ENCODE results near the gene AP1S3.
A peak's percentile ranks its signal among the peaks of the same experiment; 100 is the strongest.

The AP1S3 gene

GRCh38 chr2:223868005-223868404 lies 30.6 kb upstream of the AP1S3 start:
- H3K27me3 ChIP-seq: no peaks in the 10 kb centered on the region
- no peak overlapping the region for H3K27ac ChIP-seq
- H3K4me3 ChIP-seq (ENCODE audit: low read depth in 1 of 2, low read length in 1 of 2): no peak overlapping the region
- TF ChIP-seq, protein P1, sequence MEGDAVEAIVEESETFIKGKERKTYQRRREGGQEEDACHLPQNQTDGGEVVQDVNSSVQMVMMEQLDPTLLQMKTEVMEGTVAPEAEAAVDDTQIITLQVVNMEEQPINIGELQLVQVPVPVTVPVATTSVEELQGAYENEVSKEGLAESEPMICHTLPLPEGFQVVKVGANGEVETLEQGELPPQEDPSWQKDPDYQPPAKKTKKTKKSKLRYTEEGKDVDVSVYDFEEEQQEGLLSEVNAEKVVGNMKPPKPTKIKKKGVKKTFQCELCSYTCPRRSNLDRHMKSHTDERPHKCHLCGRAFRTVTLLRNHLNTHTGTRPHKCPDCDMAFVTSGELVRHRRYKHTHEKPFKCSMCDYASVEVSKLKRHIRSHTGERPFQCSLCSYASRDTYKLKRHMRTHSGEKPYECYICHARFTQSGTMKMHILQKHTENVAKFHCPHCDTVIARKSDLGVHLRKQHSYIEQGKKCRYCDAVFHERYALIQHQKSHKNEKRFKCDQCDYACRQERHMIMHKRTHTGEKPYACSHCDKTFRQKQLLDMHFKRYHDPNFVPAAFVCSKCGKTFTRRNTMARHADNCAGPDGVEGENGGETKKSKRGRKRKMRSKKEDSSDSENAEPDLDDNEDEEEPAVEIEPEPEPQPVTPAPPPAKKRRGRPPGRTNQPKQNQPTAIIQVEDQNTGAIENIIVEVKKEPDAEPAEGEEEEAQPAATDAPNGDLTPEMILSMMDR (IDR thresholded peaks at IDR 0.05): no peak
- H3K36me3 ChIP-seq: peaks cover 4% of the 10 kb centered on the region
- no peaks in the 10 kb centered on the region for H3K9me3 ChIP-seq
- H3K4me1 ChIP-seq (ENCODE audit: control insufficient read depth in 1 of 2, insufficient read depth in 1 of 2, low read depth in 1 of 2, low read length in 1 of 2): peaks cover 30 to 34% of the 10 kb centered on the region in 2 experiments

GRCh38 chr2:223865907-223866508 lies 28.6 kb upstream of the AP1S3 start:
- peaks cover 21% of the 10 kb centered on the region in 2 experiments for H3K4me1 ChIP-seq (ENCODE audit: control insufficient read depth in 1 of 2, insufficient read depth in 1 of 2, low read depth in 1 of 2, low read length in 1 of 2)
- peaks cover 4% of the 10 kb centered on the region for H3K36me3 ChIP-seq
- H3K27ac ChIP-seq: peak overlapping the region; percentile 58
- no peaks in the 10 kb centered on the region for H3K27me3 ChIP-seq
- no peak overlapping the region for H3K4me3 ChIP-seq (ENCODE audit: low read depth in 1 of 2, low read length in 1 of 2)
- H3K9me3 ChIP-seq: no peaks in the 10 kb centered on the region
- TF ChIP-seq, protein P1 (IDR thresholded peaks at IDR 0.05): no peak

- H3K9me3 ChIP-seq: no peaks in the 10 kb centered on the region
- H3K27me3 ChIP-seq: no peaks in the 10 kb centered on the region
- peak overlapping the region; percentile 58 for H3K27ac ChIP-seq
- peaks cover 4% of the 10 kb centered on the region for H3K36me3 ChIP-seq
- TF ChIP-seq, protein P1 (IDR thresholded peaks at IDR 0.05): no peak
- H3K4me1 ChIP-seq (ENCODE audit: control insufficient read depth in 1 of 2, insufficient read depth in 1 of 2, low read depth in 1 of 2, low read length in 1 of 2): peaks cover 16 to 17% of the 10 kb centered on the region in 2 experiments
- H3K4me3 ChIP-seq (ENCODE audit: low read depth in 1 of 2, low read length in 1 of 2): no peak overlapping the region
Measured at GRCh38 chr2:223865124-223865523, 27.7 kb upstream of the AP1S3 start.

- no peak overlapping the region for H3K27ac ChIP-seq
- H3K4me1 ChIP-seq (ENCODE audit: control insufficient read depth in 1 of 2, insufficient read depth in 1 of 2, low read depth in 1 of 2, low read length in 1 of 2): peaks cover 16 to 17% of the 10 kb centered on the region in 2 experiments
- H3K9me3 ChIP-seq: no peaks in the 10 kb centered on the region
- H3K27me3 ChIP-seq: no peaks in the 10 kb centered on the region
- H3K4me3 ChIP-seq (ENCODE audit: low read depth in 1 of 2, low read length in 1 of 2): no peak overlapping the region
- TF ChIP-seq, protein P1 (IDR thresholded peaks at IDR 0.05): no peak
- H3K36me3 ChIP-seq: no peaks in the 10 kb centered on the region
Measured at GRCh38 chr2:223863491-223863890, 26.1 kb upstream of the AP1S3 start.

- H3K27ac ChIP-seq: no peak overlapping the region
- H3K36me3 ChIP-seq: no peaks in the 10 kb centered on the region
- no peak overlapping the region for H3K4me3 ChIP-seq (ENCODE audit: low read depth in 1 of 2, low read length in 1 of 2)
- no peaks in the 10 kb centered on the region for H3K9me3 ChIP-seq
- no peaks in the 10 kb centered on the region for H3K27me3 ChIP-seq
- peaks cover 23 to 26% of the 10 kb centered on the region in 2 experiments for H3K4me1 ChIP-seq (ENCODE audit: control insufficient read depth in 1 of 2, insufficient read depth in 1 of 2, low read depth in 1 of 2, low read length in 1 of 2)
- TF ChIP-seq, protein P1 (IDR thresholded peaks at IDR 0.05): no peak
Measured at GRCh38 chr2:223860809-223861738, 23.7 kb upstream of the AP1S3 start.

All from neutrophil (primary cell).